Right ventricle myocardium superior (tissue), 1 donor: ENCODE data around the gene SCLT1. TPM values are rescaled to one million over a fixed set of nuclear protein-coding genes. Genes with fewer than 3 reads are reported as not detected.
"Not testable (repeated sequence)": the region's sequence is repeated elsewhere in the genome, so short reads cannot be mapped to it uniquely, and the experiment has no call there.

ENCODE experiments used
- ATAC-seq: fragments of 200-7000 bp; cut with Tn5 transposase; one replicate; pipeline ENCODE4 v1.9.1; 2020; ENCODE audit warnings: mild to moderate bottlenecking; ENCODE audit not compliant: poor library complexity
- DNase-seq: peaks from one replicate; pipeline ENCODE4 v3.0.0-alpha.2; 2020
- intact Hi-C: fragments of 100-400 bp; cut with DNase I; formaldehyde crosslinking; loops from one replicate; pipeline ENCODE4 v1.11.2; 2022
- total RNA-seq: library from RNA; stranded (reverse); fragmentation: NEBNext Ultra II Directional; extraction: Animal tissue kit (Norgen Biotek cat#: 25700); gene quantifications from one replicate; pipeline ENCODE4 v1.2.1, GENCODE V29; 2021
- donor health status: DM: no; HTN: yes; CAD: no; lungs with severe emphysema.

The SCLT1 gene
- total RNA-seq, 1 donor from 2014 or later: 8.9 TPM

DNA sequence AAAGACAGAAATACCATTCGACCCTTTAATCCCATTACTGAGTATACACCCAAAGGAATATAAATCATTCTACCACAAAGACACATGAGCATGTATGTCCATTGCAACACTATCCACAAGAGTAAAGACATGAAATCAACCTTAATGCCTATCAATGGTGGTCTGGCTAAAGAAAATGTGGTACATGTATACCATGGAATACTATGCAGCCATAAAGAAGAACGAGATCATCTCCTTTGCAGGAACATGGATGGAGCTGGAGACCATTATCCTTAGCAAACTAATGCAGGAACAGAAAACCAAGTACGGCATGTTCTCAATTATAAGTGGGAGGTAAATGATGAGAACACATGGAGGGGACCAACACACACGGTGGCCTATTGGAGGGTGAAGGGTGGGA is 7.9 kb downstream of the SCLT1 start:
- intact Hi-C loops: no loop called here
- no peak for DNase-seq
- ATAC-seq: no peak

DNA sequence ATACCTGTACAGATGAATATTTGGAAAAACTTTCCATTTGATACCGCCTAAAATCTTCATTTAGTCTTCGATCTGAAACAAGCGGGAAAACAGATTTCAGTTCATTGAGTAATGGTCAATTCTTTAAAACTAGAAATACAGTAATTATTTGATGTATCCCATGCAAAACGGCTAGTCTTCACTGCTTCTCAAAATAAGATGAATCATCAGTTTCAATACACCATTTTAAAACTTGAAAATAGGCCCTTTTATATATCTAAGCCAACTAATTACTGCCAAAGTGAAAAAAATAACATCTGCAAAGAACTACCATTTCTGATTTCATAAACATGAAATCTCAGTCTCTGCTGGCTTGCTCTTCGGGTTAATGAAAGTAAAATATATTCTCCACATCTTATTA is 11.0 kb downstream of the SCLT1 start:
- ATAC-seq: no peak
- DNase-seq: no peak
- intact Hi-C loops: no loop called here

DNA sequence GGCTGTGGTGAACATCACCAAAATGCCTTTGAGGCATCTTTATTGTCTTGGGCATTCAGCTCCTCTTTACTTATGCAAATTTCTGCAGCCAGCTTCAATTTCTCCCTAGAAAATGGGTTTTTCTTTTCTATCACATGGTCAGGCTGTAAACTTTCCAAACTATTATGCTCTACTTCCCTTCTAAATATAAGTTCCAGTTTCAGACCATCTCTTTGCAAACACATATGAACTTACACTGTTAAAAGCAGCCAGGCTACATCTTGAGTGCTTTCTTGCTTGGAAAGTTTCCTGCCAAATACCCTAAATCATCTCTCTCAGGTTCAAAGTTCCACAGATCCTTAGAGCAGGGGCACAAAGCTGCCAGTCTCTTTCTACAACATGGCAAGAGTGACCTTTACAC is 13.2 kb downstream of the SCLT1 start:
- intact Hi-C loops: no loop called here
- no peak for DNase-seq
- ATAC-seq: no peak

DNA sequence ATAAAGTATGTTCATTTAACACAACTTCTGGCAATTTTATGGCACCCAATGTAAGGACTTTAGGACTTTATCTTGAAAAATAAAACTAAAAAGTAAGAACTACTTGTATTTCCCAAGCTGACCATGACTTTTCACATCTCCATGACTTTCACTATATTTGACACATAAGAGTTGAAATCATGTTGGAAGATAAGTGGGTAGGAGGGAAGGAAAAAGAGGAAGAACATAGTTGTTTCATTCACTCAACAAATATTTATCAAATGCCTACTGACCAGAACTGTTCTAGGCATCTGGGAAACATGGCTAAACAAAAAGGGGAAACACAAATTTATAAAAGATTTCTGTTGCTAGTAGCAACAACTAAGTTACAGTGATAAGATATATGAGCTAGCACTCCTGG is 16.0 kb downstream of the SCLT1 start:
- intact Hi-C loops: no loop called here
- no peak for DNase-seq
- no peak for ATAC-seq

DNA sequence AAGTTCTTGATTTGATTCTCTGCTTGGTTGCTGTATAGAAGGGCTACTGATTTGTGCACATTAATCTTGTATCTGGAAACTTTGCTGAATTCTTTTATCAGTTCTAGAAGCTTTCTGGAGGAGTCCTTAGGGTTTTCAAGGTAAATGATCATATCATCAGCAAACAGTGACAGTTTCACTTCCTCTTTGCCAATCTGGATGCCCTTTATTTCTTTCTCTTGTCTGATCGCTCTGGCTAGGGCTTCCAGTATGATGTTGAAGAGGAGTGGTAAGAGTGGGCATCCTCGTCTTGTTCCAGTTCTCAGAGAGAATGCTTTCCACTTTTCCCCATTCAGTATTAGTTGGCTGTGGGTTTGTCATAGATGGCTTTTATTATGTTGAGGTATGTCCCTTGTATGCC is 23.8 kb downstream of the SCLT1 start:
- ATAC-seq, intact Hi-C loops, DNase-seq: not testable (repeated sequence)

DNA sequence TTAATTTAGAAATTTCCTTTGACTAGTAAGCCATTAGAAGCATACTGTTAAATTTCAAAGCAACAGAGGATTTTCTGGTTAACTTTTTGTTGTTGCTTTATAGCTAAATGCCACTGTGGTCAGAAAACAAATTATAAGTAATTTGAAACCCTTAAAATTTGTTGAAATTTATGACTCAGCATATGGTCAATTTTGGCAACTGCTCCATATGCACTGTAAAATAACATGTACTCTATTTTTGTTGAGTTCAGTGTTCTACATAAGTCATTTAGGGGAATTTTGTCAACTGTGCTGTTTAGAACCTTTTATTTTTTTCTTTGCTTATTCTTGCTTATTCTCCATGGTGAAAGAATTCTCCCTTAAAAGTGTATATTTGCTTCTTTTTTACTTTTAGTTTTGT is 28.6 kb downstream of the SCLT1 start:
- intact Hi-C loops: no loop called here
- ATAC-seq (no peak), DNase-seq (no peak)

- intact Hi-C loops: no loop called here
- no peak for DNase-seq
- ATAC-seq: no peak
Measured at GRCh38 chr4:129063640-129064039, 29.7 kb downstream of the SCLT1 start.

DNA sequence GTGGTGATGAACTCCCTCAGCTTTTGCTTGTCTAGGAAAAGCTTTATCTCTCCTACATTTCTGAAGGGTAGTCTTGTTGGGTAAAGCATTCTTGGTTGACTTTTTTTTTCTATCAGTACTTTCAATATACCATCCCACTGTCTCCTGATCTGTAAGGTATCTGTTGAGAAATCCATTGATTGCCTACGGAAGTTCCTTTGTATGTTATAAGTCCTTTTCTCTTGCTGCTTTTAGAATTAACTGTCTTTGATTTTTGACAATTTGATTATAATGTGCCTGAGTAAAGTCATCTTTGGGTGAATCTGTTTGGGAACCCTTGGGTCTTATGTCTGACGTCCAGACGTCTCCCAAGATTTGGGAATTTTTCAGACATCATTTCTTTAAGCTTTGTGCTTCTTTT is 30.8 kb downstream of the SCLT1 start:
- intact Hi-C loops: no loop called here
- ATAC-seq (no peak), DNase-seq (no peak)

DNA sequence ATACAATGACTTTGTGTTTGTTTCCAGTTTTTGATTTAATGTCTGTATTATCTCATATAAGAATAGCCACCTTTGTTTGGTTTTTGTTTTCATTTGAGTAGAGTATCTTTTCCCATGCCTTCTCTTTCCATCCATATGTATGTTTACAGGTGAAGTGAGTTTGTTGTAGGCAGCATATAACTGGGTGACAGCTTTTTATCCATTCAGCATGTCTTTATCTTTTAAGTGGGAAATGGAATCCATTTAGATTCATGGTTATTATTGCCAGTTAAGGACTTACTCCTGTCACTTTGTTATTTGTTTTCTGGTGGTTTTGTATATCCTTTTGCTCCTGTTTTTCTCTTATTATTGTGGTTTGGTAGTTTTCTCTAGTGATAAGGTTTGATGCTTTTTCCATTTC is 34.3 kb downstream of the SCLT1 start:
- DNase-seq: no peak
- no peak for ATAC-seq
- intact Hi-C loops: no loop called here

GRCh38 chr4:129046055-129046959 is 47.0 kb downstream of the SCLT1 start:
- ATAC-seq (no peak), DNase-seq (no peak)
- intact Hi-C loops: no loop called here

DNA sequence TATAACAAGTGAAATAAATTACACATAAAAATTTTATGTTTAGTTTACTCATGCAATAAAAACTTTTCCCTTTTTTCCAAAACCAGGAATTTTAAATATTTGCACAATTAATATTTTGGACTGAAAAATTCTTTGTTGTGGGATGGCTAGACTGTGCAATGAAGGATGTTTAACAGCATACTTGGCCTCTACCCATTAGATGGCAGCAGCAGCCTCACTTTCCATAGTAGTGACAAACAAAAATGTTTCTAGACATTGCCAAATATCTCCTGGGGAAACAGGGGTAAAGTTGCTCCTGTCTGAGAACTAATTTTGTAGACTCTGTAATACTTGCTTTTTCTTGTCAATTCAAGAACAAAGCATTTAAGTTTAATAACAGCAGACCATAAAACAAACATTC is 49.8 kb downstream of the SCLT1 start:
- ATAC-seq (no peak), DNase-seq (no peak)
- intact Hi-C loops: no loop called here

GRCh38 chr4:129040471-129040870 is 52.9 kb downstream of the SCLT1 start:
- intact Hi-C loops: no loop called here
- DNase-seq (no peak), ATAC-seq (no peak)

- intact Hi-C loops: no loop called here
- no peak for DNase-seq
- peak; percentile 39 for ATAC-seq
Measured at GRCh38 chr4:129037093-129037492, 56.2 kb downstream of the SCLT1 start.

- no peak for ATAC-seq
- intact Hi-C loops: no loop called here
- DNase-seq: no peak
Measured at GRCh38 chr4:129014566-129015509, 78.5 kb downstream of the SCLT1 start.

DNA sequence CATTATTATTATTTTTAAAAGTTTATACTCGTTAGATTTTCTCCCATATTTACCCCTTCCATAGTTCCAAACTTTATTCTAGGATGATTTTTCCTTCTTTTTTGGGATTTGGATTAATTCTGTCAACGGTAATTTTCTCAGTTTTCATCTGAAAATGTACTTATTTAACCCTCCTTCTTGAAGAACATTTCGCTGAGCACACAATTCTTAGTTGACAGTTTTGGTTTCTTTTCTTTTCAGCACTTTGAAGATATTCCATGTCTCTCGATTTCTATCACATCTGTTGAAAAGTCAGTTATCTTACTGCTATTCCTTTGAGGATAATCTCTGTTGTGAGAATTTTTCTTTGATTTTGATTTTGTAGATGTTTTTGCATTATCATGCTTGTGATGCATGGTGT is 85.2 kb downstream of the SCLT1 start:
- DNase-seq (no peak), ATAC-seq (no peak)
- intact Hi-C loops: no loop called here

DNA sequence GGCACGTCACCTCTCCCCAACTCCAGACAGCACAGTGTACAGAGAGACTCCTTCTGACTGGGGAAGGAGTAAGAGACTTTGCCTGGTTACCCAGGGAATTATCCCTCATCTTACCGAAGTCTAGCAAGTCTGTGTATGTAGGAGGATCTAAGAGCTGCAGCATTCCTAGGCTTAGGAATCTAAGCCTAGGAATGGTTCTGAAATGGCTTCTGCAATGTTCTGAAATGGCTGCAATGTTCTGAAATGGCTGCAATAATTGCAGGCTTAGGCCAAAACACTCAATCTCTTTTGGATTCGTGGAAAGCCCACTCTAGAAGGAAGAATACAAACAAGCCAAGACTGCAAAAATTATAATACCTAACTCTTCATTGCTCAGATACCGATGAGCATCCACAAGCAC is 106.4 kb downstream of the SCLT1 start:
- intact Hi-C loops: no loop called here
- DNase-seq: no peak
- ATAC-seq: no peak

GRCh38 chr4:128986019-128986418 is 107.3 kb downstream of the SCLT1 start:
- intact Hi-C loops: no loop called here
- ATAC-seq: no peak
- no peak for DNase-seq

DNA sequence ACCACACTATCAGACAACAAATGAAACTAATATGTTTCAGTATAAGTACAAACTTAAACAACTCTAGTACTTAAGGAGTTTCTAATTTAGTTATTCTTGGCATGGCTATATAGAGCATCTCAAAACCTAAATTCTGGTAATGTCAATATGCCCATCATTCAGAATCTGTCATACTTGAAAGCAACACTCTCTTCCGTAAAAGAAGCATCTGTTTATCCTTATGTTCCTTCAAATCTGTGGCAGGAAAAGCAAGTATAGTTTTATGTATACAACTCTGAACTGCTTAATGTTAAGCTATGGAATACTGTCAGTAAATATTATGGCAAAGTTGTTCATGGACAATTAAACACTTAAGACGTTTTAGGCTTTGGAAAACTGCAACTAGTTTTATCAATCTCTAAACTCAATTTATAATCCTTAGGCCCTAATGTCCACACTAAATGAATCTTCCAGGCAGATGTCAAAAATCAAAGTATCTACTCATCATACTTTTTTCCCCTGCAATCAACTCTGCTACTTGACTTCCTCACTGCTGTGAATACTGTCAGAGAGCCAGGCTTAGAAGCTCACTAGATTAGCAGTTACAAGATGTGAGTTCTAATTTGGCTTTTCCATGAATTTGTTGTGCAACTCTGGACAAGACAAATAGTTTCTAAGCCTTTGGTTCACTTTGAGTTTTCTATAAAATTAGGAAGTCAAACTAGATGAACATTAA is 109.4 kb downstream of the SCLT1 start:
- intact Hi-C loops: no loop called here
- DNase-seq: no peak
- ATAC-seq: no peak

DNA sequence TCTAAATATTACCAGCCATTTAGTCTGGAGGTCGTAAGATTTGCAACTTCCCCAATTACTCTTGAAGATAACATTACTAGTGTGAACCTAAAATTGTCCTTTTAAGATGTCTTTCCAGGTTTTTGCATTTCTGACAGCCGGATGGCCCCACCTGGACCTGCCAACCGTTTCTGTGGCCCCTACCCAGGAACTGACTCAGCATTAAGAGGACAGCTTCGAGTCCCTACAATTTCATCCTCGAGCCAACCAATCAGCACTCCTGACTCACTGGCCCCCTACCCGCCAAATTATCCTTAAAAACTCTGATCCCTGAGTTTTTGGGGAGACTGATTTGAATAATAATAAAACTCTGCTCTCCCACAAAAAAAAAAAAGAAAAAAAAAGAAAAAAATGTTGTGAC is 112.0 kb downstream of the SCLT1 start:
- intact Hi-C loops: no loop called here
- DNase-seq: no peak
- ATAC-seq: no peak
